ENCODE measurements around the gene SLC9A3.

Gene SLC9A3

DNA sequence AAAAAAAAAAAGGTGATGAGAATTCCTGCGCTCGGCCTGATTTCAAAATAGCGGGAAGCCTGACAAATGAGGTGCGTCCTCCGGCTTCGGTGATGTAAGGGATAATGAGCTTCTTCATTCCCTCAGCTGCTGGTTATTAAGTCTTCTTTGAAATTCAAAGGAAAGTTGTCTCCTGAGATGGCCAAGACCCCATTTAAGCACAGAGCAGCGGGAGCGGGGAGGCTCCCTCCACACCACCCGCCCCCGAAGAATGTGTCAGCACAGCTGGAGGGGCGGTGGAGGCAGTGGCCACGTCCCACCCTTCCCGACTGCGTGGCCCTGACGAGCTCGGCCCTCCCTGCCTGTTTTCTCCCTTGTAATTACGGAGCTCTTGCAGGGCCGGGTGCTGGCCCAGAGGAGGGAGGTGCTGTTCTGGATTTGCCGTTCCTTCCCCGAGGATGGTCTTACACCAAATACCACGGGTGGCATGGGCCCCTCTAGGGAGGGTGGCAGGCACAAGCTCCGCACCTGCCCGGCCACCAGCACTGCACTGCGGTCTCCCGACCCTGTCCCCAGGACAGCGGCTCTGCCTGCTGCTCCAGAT lies 31.0 kb downstream of the SLC9A3 start:
- Histone ChIP-seq H3K79me2 (ENCODE audit: insufficient read depth, low read depth) (no peaks in the 10 kb centered on the region), H3K27ac (no peak overlapping the region), H3K4me1 (ENCODE audit: low read depth, poor library complexity, severe bottlenecking) (no peaks in the 10 kb centered on the region), H3K36me3 (ENCODE audit: insufficient read depth) (no peaks in the 10 kb centered on the region), H3K27me3 (ENCODE audit: insufficient read depth, low read depth) (peaks cover 86% of the 10 kb centered on the region), H2AFZ (ENCODE audit: low read depth) (no peak overlapping the region), H3K9ac (no peak overlapping the region), H3K4me3 (IDR thresholded peaks at IDR 0.05; ENCODE audit: insufficient read depth, low read depth, low read length) (no peak overlapping the region), H3K4me2 (no peak overlapping the region), H4K20me1 (ENCODE audit: insufficient read depth) (no peaks in the 10 kb centered on the region)
- TF ChIP-seq, protein P1, sequence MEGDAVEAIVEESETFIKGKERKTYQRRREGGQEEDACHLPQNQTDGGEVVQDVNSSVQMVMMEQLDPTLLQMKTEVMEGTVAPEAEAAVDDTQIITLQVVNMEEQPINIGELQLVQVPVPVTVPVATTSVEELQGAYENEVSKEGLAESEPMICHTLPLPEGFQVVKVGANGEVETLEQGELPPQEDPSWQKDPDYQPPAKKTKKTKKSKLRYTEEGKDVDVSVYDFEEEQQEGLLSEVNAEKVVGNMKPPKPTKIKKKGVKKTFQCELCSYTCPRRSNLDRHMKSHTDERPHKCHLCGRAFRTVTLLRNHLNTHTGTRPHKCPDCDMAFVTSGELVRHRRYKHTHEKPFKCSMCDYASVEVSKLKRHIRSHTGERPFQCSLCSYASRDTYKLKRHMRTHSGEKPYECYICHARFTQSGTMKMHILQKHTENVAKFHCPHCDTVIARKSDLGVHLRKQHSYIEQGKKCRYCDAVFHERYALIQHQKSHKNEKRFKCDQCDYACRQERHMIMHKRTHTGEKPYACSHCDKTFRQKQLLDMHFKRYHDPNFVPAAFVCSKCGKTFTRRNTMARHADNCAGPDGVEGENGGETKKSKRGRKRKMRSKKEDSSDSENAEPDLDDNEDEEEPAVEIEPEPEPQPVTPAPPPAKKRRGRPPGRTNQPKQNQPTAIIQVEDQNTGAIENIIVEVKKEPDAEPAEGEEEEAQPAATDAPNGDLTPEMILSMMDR (conservative IDR thresholded peaks at IDR 0.05; ENCODE audit: low read depth, low read length), result no peak

DNA sequence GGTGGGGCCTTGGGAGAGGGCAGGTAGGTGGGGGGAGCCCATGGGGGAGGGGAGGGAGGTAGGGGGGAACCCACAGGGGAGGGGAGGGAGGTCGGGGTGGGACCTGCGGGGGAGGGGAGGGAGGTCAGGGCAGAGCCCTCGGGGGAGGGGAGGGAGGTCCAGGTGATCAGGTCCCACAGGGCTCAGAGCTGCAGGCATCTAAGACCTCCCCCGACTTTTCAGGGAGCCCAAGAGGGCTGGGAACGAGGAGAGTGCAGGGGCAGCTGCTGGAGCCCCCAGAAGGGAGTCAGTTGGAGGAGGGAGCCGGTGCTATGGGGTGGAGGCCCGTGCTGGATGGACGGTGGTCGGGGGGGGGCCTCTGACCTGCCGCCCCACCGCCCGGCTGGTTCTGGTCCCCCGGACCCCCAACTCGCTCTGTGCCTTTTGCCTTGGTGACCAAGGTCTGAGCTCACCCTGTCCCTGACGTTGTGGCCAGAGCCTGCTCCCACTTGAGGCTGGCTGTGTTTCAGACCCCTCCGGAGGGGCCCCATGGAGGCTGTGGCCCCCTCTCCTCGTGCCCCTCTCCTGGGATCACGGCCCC lies 31.8 kb downstream of the SLC9A3 start:
- Histone ChIP-seq H4K20me1 (ENCODE audit: insufficient read depth) (no peaks in the 10 kb centered on the region), H3K36me3 (ENCODE audit: insufficient read depth) (no peaks in the 10 kb centered on the region), H3K4me1 (ENCODE audit: low read depth, poor library complexity, severe bottlenecking) (no peaks in the 10 kb centered on the region), H3K9ac (no peak overlapping the region), H3K4me3 (IDR thresholded peaks at IDR 0.05; ENCODE audit: insufficient read depth, low read depth, low read length) (no peak overlapping the region), H2AFZ (ENCODE audit: low read depth) (no peak overlapping the region), H3K27me3 (ENCODE audit: insufficient read depth, low read depth) (peaks cover 87% of the 10 kb centered on the region), H3K4me2 (no peak overlapping the region), H3K27ac (no peak overlapping the region), H3K79me2 (ENCODE audit: insufficient read depth, low read depth) (no peaks in the 10 kb centered on the region)
- TF ChIP-seq, protein P1 (conservative IDR thresholded peaks at IDR 0.05; ENCODE audit: low read depth, low read length), result no peak

DNA sequence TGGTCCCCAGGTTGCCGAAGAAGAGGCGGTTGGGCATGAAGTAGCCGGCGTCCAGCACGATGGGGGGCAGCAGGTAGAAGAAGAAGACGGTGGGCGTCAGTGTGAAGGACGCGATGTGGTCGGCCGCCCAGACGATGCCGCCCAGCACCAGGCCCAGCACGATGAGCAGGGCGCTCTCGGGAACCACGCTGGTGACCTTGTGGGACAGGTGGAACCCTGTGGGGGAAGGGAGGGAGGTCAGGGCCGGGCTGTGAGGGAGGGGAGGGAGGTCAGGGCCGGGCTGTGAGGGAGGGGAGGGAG lies 32.4 kb downstream of the SLC9A3 start:
- Histone ChIP-seq H3K27ac (no peak overlapping the region), H3K4me3 (IDR thresholded peaks at IDR 0.05; ENCODE audit: insufficient read depth, low read depth, low read length) (no peak overlapping the region), H3K4me1 (ENCODE audit: low read depth, poor library complexity, severe bottlenecking) (no peaks in the 10 kb centered on the region), H3K27me3 (ENCODE audit: insufficient read depth, low read depth) (peaks cover 81% of the 10 kb centered on the region), H2AFZ (ENCODE audit: low read depth) (no peak overlapping the region), H4K20me1 (ENCODE audit: insufficient read depth) (no peaks in the 10 kb centered on the region), H3K9ac (no peak overlapping the region), H3K4me2 (no peak overlapping the region), H3K36me3 (ENCODE audit: insufficient read depth) (no peaks in the 10 kb centered on the region), H3K79me2 (ENCODE audit: insufficient read depth, low read depth) (no peaks in the 10 kb centered on the region)
- TF ChIP-seq, protein P1 (conservative IDR thresholded peaks at IDR 0.05; ENCODE audit: low read depth, low read length), result no peak

DNA sequence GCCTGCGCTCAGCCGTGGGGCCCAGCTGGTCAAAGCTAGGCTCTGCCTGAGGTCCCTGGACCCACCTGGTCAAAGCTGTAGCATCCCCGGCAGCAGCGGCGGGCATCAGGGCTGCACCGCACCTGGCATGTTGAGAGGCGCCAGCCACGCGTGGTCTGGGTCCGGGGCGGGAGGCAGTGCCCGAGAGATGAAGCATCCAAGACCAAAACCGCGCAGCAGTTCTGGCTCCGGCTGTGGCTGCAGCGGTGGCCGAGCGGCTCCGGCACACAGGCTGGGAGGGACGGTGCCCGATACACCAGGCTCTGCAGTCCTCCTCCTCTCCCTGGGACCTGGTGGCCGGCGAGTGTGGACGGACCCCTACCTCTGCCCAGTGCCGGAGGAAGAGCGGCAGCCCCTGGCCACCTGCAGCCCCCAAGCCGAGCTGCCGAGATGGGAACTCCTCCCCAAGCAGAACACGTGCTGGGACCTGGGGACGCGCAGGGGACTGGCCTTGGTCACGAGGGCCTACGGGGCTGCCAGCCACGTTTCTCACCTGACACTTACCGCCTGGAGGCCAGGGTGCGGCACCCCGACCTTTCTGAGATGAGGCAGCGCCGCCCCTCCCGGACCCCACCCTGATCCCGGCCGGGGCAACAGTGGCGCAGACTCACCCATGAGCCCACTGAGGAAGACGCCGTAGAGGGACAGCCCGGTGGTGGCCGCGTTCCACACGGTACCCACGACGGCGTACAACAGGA lies 33.0 kb downstream of the SLC9A3 start:
- H3K9ac ChIP-seq, result no peak overlapping the region
- H4K20me1 ChIP-seq (ENCODE audit: insufficient read depth), result no peaks in the 10 kb centered on the region
- no peaks in the 10 kb centered on the region for H3K79me2 ChIP-seq (ENCODE audit: insufficient read depth, low read depth)
- no peaks in the 10 kb centered on the region for H3K36me3 ChIP-seq (ENCODE audit: insufficient read depth)
- peaks cover 78% of the 10 kb centered on the region for H3K27me3 ChIP-seq (ENCODE audit: insufficient read depth, low read depth)
- H3K4me2 ChIP-seq, result no peak overlapping the region
- no peak overlapping the region for H3K27ac ChIP-seq
- no peak overlapping the region for H3K4me3 ChIP-seq (IDR thresholded peaks at IDR 0.05; ENCODE audit: insufficient read depth, low read depth, low read length)
- no peak overlapping the region for H2AFZ ChIP-seq (ENCODE audit: low read depth)
- TF ChIP-seq, protein P1 (conservative IDR thresholded peaks at IDR 0.05; ENCODE audit: low read depth, low read length), result no peak
- no peaks in the 10 kb centered on the region for H3K4me1 ChIP-seq (ENCODE audit: low read depth, poor library complexity, severe bottlenecking)
